Measurements from ENCODE around the gene A3GALT2.

- TF ChIP-seq EZH2phosphoT487 (IDR thresholded peaks at IDR 0.05; ENCODE audit: borderline replicate concordance) = no peak
- no peak for TF ChIP-seq CTCF (conservative IDR thresholded peaks at IDR 0.05; ENCODE audit: low read length)
Measured at GRCh38 chr1:33332881-33333280, 12.0 kb upstream of the A3GALT2 start.
